ENCODE measurements around the gene IL17REL.

IL17REL gene

DNA sequence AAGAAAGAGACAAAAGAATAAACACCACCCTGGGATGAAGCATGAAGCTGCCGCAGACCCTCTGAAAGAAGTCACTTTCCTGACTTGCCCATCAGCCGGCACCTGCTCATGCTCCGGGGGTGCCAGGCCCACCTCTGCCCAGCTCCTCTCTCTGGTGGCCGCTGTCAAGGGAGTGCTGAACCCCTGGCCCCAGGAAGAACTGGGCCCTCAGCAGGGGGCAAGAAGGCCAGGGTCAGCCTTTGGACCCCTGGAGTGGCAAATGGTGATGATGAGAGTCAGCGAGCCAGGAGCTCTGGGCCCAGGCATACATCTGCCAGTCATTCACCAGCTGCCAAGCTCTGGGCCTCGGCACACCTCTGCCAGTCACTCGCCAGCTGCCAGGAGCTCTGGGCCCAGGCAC lies 28.2 kb upstream of the IL17REL start:
- Histone ChIP-seq H3K36me3 (no peaks in the 10 kb centered on the region), H3K4me1 (no peaks in the 10 kb centered on the region), H3K4me3 (ENCODE audit: low read depth, low read length) (no peak overlapping the region), H3K9me3 (no peaks in the 10 kb centered on the region), H3K27me3 (no peaks in the 10 kb centered on the region)
- DNase-seq = no peak
- TF ChIP-seq, protein P1, sequence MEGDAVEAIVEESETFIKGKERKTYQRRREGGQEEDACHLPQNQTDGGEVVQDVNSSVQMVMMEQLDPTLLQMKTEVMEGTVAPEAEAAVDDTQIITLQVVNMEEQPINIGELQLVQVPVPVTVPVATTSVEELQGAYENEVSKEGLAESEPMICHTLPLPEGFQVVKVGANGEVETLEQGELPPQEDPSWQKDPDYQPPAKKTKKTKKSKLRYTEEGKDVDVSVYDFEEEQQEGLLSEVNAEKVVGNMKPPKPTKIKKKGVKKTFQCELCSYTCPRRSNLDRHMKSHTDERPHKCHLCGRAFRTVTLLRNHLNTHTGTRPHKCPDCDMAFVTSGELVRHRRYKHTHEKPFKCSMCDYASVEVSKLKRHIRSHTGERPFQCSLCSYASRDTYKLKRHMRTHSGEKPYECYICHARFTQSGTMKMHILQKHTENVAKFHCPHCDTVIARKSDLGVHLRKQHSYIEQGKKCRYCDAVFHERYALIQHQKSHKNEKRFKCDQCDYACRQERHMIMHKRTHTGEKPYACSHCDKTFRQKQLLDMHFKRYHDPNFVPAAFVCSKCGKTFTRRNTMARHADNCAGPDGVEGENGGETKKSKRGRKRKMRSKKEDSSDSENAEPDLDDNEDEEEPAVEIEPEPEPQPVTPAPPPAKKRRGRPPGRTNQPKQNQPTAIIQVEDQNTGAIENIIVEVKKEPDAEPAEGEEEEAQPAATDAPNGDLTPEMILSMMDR (IDR thresholded peaks at IDR 0.05; ENCODE audit: low read depth, low read length) = no peak

DNA sequence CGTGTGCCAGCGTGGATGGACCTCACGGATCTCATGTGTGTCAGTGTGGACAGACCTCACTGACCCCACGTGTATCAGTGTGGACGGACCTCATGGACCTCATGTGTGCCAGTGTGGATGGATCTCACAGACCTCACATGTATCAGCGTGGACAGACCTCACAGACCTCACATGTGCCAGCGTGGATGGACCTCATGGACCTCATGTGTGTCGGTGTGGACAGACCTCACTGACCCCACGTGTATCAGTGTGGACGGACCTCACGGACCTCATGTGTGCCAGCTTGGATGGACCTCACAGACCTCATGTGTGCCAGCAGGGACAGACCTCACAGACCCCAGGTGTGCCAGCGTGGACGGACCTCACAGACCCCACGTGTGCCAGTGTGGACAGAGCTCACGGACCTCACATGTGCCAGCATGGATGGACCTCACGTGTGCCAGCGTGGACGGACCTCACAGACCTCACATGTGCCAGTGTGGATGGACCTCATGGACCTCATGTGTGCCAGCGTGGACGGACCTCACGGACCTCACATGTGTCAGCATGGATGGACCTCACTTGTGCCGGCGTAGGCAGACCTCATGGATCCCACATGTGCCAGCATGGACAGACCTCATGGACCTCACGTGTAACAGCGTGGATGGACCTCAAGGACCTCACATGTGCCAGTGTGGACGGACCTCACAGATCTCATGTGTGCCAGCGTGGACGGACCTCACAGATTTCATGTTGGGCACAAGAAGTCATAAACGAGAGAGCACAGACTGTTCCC lies 27.3 kb upstream of the IL17REL start:
- Histone ChIP-seq H3K36me3 (no peaks in the 10 kb centered on the region), H3K27me3 (no peaks in the 10 kb centered on the region), H3K4me1 (no peaks in the 10 kb centered on the region), H3K4me3 (ENCODE audit: low read depth, low read length) (no peak overlapping the region), H3K9me3 (no peaks in the 10 kb centered on the region)
- no peak for DNase-seq
- TF ChIP-seq, protein P1 (IDR thresholded peaks at IDR 0.05; ENCODE audit: low read depth, low read length) = no peak

DNA sequence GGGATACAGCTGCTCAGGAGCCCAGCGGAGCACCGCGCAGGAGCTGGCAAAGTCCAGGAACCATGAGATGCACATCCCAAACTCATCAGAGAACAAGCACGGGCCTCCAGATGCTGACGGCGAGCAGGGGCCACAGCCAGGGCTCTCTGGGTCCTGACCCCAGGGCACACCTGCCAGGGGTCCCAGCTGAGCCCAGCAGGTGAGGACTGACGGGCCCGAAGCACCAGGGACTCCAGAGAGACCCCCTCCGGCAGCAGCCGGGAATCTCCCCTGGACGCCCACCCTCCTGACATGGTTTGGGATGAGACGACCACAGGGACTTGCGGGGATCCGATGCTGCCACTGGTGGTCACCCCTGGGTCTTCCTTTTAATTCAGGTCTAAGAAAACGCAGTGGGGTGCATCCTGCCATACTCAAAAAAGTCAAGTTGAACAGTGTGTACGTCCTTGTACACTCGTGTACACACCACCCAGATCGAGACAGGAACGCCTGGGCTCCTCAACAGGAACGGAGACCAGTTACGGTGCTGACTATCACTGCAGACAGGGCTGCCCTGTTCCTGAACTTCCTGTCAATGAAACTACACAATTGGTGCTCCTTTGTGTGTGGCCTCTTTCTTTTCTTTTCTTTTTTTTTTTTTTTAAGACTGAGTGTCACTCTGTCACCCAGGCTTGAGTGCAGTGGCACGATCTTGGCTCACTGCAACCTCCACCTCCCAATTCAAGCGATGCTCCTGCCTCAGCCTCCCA lies 23.6 kb upstream of the IL17REL start:
- H3K4me1 ChIP-seq = no peaks in the 10 kb centered on the region
- TF ChIP-seq, protein P1 (IDR thresholded peaks at IDR 0.05; ENCODE audit: low read depth, low read length) = no peak
- H3K27me3 ChIP-seq = no peaks in the 10 kb centered on the region
- H3K9me3 ChIP-seq = no peaks in the 10 kb centered on the region
- H3K36me3 ChIP-seq = no peaks in the 10 kb centered on the region
- no peak overlapping the region for H3K4me3 ChIP-seq (ENCODE audit: low read depth, low read length)
- DNase-seq = peak; percentile 5

DNA sequence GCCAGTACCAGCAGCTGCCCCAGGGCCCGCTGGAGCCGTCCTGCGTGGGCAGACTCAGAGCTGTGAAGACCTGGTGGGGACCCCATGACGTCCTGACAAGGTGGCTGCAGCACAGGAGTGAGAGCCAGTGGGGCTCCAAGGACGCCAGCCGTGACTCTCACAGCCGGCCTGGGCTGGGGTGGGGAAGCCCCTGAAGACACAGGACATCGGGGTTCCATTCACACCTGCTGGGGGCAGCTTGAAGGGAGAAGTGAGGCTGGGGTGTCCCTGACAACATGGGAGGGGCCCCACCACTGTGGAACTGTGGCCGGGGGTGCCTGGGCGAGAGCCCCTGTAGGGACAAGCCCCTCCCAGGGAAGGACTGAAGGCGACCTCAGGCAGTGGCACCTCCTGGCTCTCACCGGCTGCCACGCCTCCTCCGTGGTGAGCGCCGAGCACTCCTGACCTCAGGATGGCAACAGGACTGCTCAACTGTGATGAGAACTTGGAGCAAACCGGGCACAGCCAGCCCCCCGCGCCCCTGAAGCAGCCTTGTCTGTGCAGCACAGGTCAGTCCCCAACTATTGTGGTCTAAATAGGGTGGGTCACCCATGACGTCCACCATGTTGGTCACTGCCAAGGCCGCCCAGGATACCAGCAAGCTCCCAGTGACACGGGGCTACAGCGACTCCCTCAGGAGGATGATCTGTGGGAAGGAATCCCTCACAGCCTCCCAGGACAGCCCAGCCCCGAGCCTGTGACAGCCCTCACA lies 22.7 kb upstream of the IL17REL start:
- Histone ChIP-seq H3K36me3 (no peaks in the 10 kb centered on the region), H3K4me1 (no peaks in the 10 kb centered on the region), H3K9me3 (no peaks in the 10 kb centered on the region), H3K4me3 (ENCODE audit: low read depth, low read length) (no peak overlapping the region), H3K27me3 (0 out of 2 replicates have a peak, but pooled peaks cover 4% of the 10 kb centered on the region)
- no peak for DNase-seq
- TF ChIP-seq, protein P1 (IDR thresholded peaks at IDR 0.05; ENCODE audit: low read depth, low read length) = no peak

DNA sequence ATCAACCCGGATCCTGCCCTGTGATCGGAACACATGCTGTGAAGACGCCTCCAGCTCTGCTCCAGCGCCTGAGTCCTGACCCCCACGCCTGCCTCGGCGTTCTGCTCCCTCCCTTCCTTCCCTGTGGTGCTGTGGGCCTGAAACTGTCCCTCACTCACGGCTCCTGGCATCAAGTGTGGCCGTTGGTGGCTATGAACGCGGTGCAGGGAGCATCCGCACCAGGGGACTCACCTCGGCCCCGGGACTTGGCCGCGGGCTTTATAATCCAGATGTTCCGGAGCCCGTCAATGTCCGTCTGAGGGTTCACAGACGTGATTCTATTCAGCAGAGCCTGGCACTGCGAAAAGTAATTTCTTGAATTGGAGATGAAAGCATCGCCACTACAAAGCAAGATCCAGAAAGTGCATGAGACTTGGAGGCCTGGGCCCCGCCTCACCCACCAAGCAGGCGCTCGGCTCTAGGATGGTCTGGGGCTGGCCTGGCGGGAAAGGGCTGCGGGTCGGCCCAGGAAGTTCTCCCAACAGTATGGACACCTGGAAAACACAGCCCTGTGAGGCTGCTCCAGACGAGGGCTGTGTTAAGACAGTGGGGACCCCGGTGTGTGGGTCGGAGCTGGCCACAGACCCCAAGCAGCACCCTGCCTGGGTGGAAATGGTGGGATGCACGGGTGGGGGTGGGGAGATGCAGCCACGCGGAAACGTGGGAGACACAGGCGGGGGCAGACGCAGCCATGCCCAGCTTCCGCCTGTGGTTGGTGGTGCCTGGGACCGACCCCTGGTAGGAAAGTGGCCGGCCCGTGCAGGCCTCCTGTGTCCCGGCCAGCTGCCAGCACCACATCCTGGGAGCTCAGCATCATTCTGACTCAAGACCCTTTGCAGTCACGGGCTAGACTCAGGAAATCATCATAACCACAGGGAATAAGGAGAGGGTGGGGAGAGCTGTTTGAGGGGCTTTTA lies 21.8 kb upstream of the IL17REL start:
- TF ChIP-seq, protein P1 (IDR thresholded peaks at IDR 0.05; ENCODE audit: low read depth, low read length) = no peak
- Histone ChIP-seq H3K27me3 (0 out of 2 replicates have a peak, but pooled peaks cover 4% of the 10 kb centered on the region), H3K4me3 (ENCODE audit: low read depth, low read length) (no peak overlapping the region), H3K36me3 (no peaks in the 10 kb centered on the region), H3K9me3 (no peaks in the 10 kb centered on the region), H3K4me1 (no peaks in the 10 kb centered on the region)
- no peak for DNase-seq
